ENCODE data around the gene CEBPZOS.
"Not testable (repeated sequence)": the region's sequence is repeated elsewhere in the genome, so short reads cannot be mapped to it uniquely, and the experiment has no call there.

DNA sequence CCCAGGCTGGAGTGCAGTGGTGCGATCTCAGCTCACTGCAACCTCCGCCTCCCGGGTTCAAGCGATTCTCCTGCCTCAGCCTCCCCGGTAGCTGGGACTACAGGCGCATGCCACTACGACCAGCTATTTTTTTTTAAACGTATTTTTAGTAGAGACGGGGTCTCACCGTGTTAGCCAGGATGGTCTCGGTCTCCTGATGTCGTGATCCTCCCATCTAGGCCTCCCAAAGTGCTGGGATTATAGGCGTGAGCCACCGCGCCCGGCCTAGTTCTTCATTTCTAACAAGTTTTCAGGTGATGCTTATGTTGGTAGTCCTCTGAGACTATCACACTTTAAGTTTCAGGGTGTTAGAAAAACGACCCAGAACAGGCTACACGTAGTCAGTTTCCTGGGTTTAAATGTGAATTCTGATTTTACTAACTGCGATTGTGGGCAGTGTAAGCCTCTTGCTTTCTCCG lies 405 bp upstream of the CEBPZOS start:
- not testable (repeated sequence) for TF ChIP-seq POLR2A (IDR thresholded peaks at IDR 0.05)
- TF ChIP-seq, protein P1, sequence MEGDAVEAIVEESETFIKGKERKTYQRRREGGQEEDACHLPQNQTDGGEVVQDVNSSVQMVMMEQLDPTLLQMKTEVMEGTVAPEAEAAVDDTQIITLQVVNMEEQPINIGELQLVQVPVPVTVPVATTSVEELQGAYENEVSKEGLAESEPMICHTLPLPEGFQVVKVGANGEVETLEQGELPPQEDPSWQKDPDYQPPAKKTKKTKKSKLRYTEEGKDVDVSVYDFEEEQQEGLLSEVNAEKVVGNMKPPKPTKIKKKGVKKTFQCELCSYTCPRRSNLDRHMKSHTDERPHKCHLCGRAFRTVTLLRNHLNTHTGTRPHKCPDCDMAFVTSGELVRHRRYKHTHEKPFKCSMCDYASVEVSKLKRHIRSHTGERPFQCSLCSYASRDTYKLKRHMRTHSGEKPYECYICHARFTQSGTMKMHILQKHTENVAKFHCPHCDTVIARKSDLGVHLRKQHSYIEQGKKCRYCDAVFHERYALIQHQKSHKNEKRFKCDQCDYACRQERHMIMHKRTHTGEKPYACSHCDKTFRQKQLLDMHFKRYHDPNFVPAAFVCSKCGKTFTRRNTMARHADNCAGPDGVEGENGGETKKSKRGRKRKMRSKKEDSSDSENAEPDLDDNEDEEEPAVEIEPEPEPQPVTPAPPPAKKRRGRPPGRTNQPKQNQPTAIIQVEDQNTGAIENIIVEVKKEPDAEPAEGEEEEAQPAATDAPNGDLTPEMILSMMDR (IDR thresholded peaks at IDR 0.05): not testable (repeated sequence)
